Right forelimb (tissue), 1 donor: ENCODE data around the gene DENND6B.
A peak's percentile ranks its signal among the peaks of the same experiment; 100 is the strongest.
"Not testable (repeated sequence)": the region's sequence is repeated elsewhere in the genome, so short reads cannot be mapped to it uniquely, and the experiment has no call there.

Experiments used
- DNase-seq: peaks from one replicate; pipeline ENCODE4 v3.0.0-alpha.2; 2018

DENND6B gene

GRCh38 chr22:50326956-50327710 is at the start of gene DENND6B:
Gene DENND6B (minus strand): TSS chr22:50327012. CDS start chr22:50326988, 24 bp downstream.
- peak; percentile 89 for DNase-seq

- no peak for DNase-seq
Measured at GRCh38 chr22:50376085-50376651, 49.4 kb upstream of the DENND6B start.

- no peak for DNase-seq
Measured at GRCh38 chr22:50371101-50371648, 44.4 kb upstream of the DENND6B start.

DNA sequence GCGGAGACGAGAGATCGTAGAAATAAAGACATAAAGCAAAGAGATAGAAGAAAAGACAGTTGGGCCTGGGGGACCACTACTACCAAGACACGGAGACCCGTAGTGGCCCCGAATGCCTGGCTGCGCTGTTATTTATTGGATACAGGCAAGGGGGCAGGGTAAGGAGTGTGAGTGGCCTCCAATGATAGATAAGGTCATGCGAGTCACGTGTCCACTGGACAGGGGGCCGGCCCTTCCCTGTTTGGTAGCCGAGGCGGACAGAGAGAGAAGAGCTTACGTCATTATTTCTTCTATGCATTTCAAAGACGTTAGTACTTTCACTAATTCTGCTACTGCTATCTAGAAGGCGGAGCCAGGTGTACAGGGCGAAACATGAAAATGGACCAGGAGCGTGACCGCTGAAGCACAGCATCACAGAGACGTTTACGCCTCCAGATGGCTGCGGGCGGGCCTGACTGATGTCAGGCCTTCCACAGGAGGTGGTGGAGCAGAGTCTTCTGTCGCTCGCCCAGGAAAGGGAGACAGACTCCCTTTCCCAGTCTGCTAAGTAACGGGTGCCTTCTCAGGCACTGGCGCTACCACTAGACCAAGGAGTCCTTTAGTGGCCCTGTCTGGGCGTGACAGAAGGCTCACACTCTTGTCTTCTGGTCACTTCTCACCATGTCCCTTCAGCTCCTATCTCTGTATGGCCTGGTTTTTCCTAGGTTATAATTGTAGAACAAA is 41.1 kb upstream of the DENND6B start:
- no peak for DNase-seq

DNA sequence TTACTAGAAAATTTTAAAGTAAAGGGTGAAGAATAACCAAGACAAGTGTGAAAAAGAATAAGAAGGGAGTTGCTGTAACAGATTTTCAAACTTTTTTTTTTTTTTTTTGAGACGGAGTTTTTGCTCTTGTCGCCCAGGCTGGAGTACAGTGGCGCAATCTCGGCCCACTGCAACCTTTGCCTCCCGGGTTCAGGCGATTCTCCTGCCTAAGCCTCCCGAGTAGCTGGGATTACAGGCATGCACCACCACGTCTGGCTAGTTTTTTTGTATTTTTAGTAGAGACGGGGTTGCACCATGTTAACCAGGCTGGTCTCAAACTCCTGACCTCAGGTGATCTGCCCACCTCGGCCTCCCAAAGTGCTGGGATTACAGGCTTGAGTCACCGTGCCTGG is 37.0 kb upstream of the DENND6B start:
- not testable (repeated sequence) for DNase-seq

DNA sequence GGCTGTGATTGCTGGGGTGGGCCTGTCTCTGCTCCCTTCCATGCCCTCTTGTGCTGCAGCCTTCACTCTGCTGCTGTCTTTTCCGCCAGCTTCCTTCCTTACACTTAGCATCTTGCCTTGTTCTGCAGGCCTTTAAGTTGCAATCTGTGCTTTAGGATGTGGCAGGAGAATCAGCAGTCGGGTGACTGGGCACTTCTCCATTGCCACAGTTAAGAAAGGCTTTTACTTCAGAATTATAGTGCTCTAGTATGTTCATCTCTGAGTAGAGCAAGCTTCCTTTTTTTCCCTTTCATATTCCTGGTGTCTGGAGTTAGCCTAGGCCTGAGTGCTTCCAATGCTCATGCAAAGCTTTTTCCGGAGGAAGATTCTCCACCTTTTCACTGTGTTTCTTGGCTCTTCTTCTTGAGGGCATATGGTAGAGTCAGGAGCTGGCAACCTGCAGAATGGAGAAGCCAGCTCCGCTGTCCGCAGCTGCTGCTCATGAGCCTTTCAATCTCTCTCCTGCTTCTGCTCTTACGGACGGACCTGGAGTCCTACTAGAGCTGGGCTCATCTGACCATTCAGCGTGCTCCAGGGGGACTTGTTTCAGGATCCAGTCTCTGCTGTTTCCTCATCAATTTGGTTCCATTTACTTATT is 36.5 kb upstream of the DENND6B start:
- DNase-seq: no peak

DNA sequence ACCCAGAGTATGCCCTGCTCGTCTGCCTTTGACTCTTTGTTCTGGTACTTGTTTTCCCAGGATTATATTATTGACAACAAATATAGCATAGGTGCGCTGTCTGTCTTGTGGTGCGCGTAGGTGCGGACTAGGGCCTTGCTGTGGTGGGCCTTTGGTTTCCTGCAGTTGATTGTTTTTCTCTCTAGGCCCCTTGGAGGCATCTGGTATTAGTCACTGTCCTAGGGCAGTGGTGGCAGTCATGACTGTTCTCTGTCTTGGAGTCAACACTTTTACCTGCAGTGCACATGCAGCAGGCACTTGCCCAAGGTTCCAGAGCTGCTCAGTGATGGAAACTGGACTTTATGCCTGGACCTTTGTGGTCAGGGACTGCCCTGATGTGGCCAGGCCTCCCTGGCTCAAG is 34.9 kb upstream of the DENND6B start:
- DNase-seq: no peak

DNA sequence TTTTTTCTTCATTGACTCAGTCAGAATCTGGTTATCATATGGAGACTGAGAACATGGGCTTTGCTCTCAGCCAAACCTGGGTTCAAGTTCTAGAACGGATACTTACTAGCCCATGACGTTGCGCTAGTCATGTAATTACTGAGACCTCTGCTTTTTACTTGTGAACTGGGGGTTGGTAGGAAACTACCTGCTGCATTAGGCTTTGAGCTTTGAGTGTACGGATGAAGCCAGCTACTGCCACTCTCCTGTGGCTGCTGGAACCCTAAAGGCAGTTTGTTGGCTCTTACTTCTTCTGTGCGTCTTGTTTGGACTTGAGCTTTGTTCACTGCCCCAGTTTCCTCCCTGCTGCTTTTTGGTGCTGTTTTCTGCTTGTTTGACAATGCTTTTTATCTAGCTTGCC is 34.4 kb upstream of the DENND6B start:
- DNase-seq: no peak

- no peak for DNase-seq
Measured at GRCh38 chr22:50360578-50360977, 33.8 kb upstream of the DENND6B start.

GRCh38 chr22:50357756-50358155 is 30.9 kb upstream of the DENND6B start:
- DNase-seq: no peak

GRCh38 chr22:50357222-50357621 is 30.4 kb upstream of the DENND6B start:
- no peak for DNase-seq

GRCh38 chr22:50356186-50356585 is 29.4 kb upstream of the DENND6B start:
- no peak for DNase-seq

GRCh38 chr22:50348058-50348457 is 21.2 kb upstream of the DENND6B start:
- DNase-seq: no peak

GRCh38 chr22:50347157-50347556 is 20.3 kb upstream of the DENND6B start:
- DNase-seq: no peak

DNA sequence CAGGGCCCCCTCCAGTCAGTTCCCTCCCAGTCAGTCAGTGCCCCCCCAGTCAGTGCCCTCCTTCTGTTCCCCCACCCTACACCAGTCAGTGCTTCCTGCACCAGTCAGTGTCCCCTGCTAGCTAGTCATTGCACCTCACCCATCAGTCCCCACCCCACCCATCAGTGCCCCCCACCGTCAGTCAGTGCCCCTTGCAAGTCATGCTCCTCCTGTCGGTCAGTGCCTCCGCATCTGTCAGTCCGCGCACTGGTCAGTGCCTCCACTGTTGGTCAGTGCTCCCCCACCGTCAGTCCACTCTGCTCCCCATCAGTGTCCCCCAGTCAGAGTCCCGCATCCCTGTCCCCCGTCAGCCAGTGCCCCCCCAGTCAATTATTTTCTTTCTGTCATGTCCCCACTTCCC is 19.7 kb upstream of the DENND6B start:
- no peak for DNase-seq

- no peak for DNase-seq
Measured at GRCh38 chr22:50343541-50343935, 16.7 kb upstream of the DENND6B start.

DNA sequence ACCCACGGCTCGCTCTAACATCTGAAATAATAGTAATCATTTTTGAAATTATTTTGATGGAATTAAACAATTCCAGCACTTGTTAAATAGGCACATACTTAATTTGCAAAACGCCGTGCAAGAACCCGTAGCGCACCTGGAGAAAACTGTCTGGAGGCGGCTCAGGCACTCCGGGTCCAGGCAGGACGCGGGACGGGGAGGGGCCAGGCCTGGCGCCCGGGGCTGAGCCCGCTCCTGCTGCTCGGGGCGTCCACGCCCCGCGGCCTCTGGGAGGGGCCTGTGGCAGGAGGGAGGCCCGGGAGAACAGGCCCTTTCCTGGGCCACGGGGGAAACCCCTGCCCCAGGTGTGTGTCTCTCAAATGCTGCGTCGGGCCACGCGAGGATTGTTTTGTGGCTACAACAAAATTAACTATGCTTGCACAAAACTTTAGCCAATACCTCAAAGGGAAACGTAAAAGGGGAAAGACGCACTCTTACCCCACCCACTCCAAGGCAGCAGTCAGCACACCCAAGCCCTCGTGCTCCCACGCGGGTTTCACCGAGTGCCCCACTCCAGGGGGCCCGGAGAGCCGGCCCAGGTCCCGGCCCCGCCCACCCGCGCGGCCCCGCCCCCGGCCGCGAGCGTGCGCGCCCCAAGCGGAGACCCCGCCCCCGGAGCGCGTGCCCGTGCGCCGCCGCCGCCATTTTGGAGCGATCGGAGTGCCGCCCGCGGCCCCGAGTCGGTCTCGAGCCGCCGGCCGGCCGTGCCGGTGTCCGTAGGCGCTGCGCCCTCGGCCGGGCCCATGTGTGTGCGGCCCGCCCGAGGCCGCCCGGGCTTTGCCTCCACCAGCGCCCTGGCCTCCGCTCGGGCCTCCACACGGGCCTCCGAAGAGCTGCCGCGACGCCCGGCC is 16.1 kb upstream of the DENND6B start, which contains the start of gene PPP6R2:
PPP6R2 (plus strand) TSS at position 677 of the 890 bp plus-strand sequence. CDS start 50,582 bp downstream, outside the sequence.
- peak; percentile 93 for DNase-seq

- DNase-seq: peak; percentile 91
Measured at GRCh38 chr22:50341977-50342650, 15.3 kb upstream of the DENND6B start.

- DNase-seq: no peak
Measured at GRCh38 chr22:50339945-50340879, 13.4 kb upstream of the DENND6B start.

GRCh38 chr22:50338860-50339462 is 12.1 kb upstream of the DENND6B start:
- no peak for DNase-seq
